ENCODE data around the gene CAPS.

Gene CAPS

GRCh38 chr19:5911366-5911765 lies 2.7 kb upstream of the CAPS start:
- no peak overlapping the region for H3K9ac ChIP-seq (ENCODE audit: low read length)
- no peak overlapping the region for H3K23ac ChIP-seq (ENCODE audit: low read length)
- no peak overlapping the region for H2BK5ac ChIP-seq (ENCODE audit: low read length)
- H4K8ac ChIP-seq (ENCODE audit: low read depth, low read length), result no peak overlapping the region
- no peak for DNase-seq
- H3K18ac ChIP-seq (ENCODE audit: low read length), result no peak overlapping the region
- H3K36me3 ChIP-seq (ENCODE audit: control insufficient read depth, insufficient read depth, low read length), result no peaks in the 10 kb centered on the region
- no peaks in the 10 kb centered on the region for H3K79me1 ChIP-seq (ENCODE audit: low read length)
- no CpG with 5 or more reads among the region's 1 CpG for WGBS (ENCODE audit: extremely low coverage, insufficient coverage, low lambda C conversion rate)
- H2BK15ac ChIP-seq (replicated peaks; ENCODE audit: low read depth), result no peak overlapping the region
- no peaks in the 10 kb centered on the region for H3K79me2 ChIP-seq (ENCODE audit: control insufficient read depth, insufficient read depth, low read length)
- no peak overlapping the region for H3K4ac ChIP-seq (ENCODE audit: low read depth, low read length)
- no peak overlapping the region for H2BK120ac ChIP-seq (ENCODE audit: low read depth, low read length)
- H3K56ac ChIP-seq (ENCODE audit: low read length), result no peak overlapping the region
- no peak overlapping the region for H3K27ac ChIP-seq (ENCODE audit: low read depth, low read length)
- H3K4me2 ChIP-seq (ENCODE audit: low read length), result no peak overlapping the region
- no peak overlapping the region for H3K4me3 ChIP-seq (ENCODE audit: low read length)
- no peak overlapping the region for H4K5ac ChIP-seq (ENCODE audit: low read length)
- H3K27me3 ChIP-seq (ENCODE audit: insufficient read depth, low read length, poor library complexity), result no peaks in the 10 kb centered on the region
- H2AK5ac ChIP-seq (ENCODE audit: low read length), result no peak overlapping the region
- no peaks in the 10 kb centered on the region for H3K4me1 ChIP-seq (ENCODE audit: control insufficient read depth, low read depth, low read length)

GRCh38 chr19:5914358-5914774 lies 312 bp downstream of the CAPS start:
- Histone ChIP-seq H2BK120ac (ENCODE audit: low read depth, low read length) (no peak overlapping the region), H3K23ac (ENCODE audit: low read length) (no peak overlapping the region), H3K4me1 (ENCODE audit: control insufficient read depth, low read depth, low read length) (no peaks in the 10 kb centered on the region), H3K4me2 (ENCODE audit: low read length) (no peak overlapping the region), H3K9ac (ENCODE audit: low read length) (no peak overlapping the region), H3K27me3 (ENCODE audit: insufficient read depth, low read length, poor library complexity) (no peaks in the 10 kb centered on the region), H2BK5ac (ENCODE audit: low read length) (no peak overlapping the region), H3K27ac (ENCODE audit: low read depth, low read length) (no peak overlapping the region), H3K79me2 (ENCODE audit: control insufficient read depth, insufficient read depth, low read length) (no peaks in the 10 kb centered on the region), H4K8ac (ENCODE audit: low read depth, low read length) (no peak overlapping the region), H4K5ac (ENCODE audit: low read length) (no peak overlapping the region), H3K36me3 (ENCODE audit: control insufficient read depth, insufficient read depth, low read length) (peaks cover 2% of the 10 kb centered on the region), H3K79me1 (ENCODE audit: low read length) (no peaks in the 10 kb centered on the region), H2AK5ac (ENCODE audit: low read length) (no peak overlapping the region), H3K4ac (ENCODE audit: low read depth, low read length) (no peak overlapping the region), H3K18ac (ENCODE audit: low read length) (no peak overlapping the region), H3K56ac (ENCODE audit: low read length) (no peak overlapping the region), H2BK15ac (replicated peaks; ENCODE audit: low read depth) (no peak overlapping the region), H3K4me3 (ENCODE audit: low read length) (no peak overlapping the region)
- no CpG with 5 or more reads among the region's 22 CpGs for WGBS (ENCODE audit: extremely low coverage, insufficient coverage, low lambda C conversion rate)
- DNase-seq, result no peak

GRCh38 chr19:5914946-5915781 lies 1.1 kb downstream of the CAPS start:
- DNase-seq, result no peak
- no peaks in the 10 kb centered on the region for H3K79me1 ChIP-seq (ENCODE audit: low read length)
- WGBS (ENCODE audit: extremely low coverage, insufficient coverage, low lambda C conversion rate), result no CpG with 5 or more reads among the region's 42 CpGs
- H2BK5ac ChIP-seq (ENCODE audit: low read length), result no peak overlapping the region
- no peak overlapping the region for H3K9ac ChIP-seq (ENCODE audit: low read length)
- no peak overlapping the region for H4K8ac ChIP-seq (ENCODE audit: low read depth, low read length)
- peaks cover 2% of the 10 kb centered on the region for H3K36me3 ChIP-seq (ENCODE audit: control insufficient read depth, insufficient read depth, low read length)
- H3K18ac ChIP-seq (ENCODE audit: low read length), result no peak overlapping the region
- no peak overlapping the region for H3K27ac ChIP-seq (ENCODE audit: low read depth, low read length)
- no peaks in the 10 kb centered on the region for H3K4me1 ChIP-seq (ENCODE audit: control insufficient read depth, low read depth, low read length)
- no peaks in the 10 kb centered on the region for H3K79me2 ChIP-seq (ENCODE audit: control insufficient read depth, insufficient read depth, low read length)
- H3K4ac ChIP-seq (ENCODE audit: low read depth, low read length), result no peak overlapping the region
- no peak overlapping the region for H3K23ac ChIP-seq (ENCODE audit: low read length)
- no peak overlapping the region for H4K5ac ChIP-seq (ENCODE audit: low read length)
- no peak overlapping the region for H2BK15ac ChIP-seq (replicated peaks; ENCODE audit: low read depth)
- H3K4me2 ChIP-seq (ENCODE audit: low read length), result no peak overlapping the region
- no peak overlapping the region for H2AK5ac ChIP-seq (ENCODE audit: low read length)
- no peak overlapping the region for H2BK120ac ChIP-seq (ENCODE audit: low read depth, low read length)
- H3K4me3 ChIP-seq (ENCODE audit: low read length), result no peak overlapping the region
- H3K27me3 ChIP-seq (ENCODE audit: insufficient read depth, low read length, poor library complexity), result no peaks in the 10 kb centered on the region
- no peak overlapping the region for H3K56ac ChIP-seq (ENCODE audit: low read length)

- Histone ChIP-seq H2BK15ac (replicated peaks; ENCODE audit: low read depth) (no peak overlapping the region), H3K27me3 (ENCODE audit: insufficient read depth, low read length, poor library complexity) (no peaks in the 10 kb centered on the region), H2BK5ac (ENCODE audit: low read length) (no peak overlapping the region), H3K4me1 (ENCODE audit: control insufficient read depth, low read depth, low read length) (no peaks in the 10 kb centered on the region), H3K36me3 (ENCODE audit: control insufficient read depth, insufficient read depth, low read length) (peaks cover 2% of the 10 kb centered on the region), H3K18ac (ENCODE audit: low read length) (no peak overlapping the region), H3K27ac (ENCODE audit: low read depth, low read length) (no peak overlapping the region), H3K9ac (ENCODE audit: low read length) (no peak overlapping the region), H3K23ac (ENCODE audit: low read length) (no peak overlapping the region), H3K4me3 (ENCODE audit: low read length) (no peak overlapping the region), H3K4me2 (ENCODE audit: low read length) (no peak overlapping the region), H2AK5ac (ENCODE audit: low read length) (no peak overlapping the region), H2BK120ac (ENCODE audit: low read depth, low read length) (no peak overlapping the region), H3K56ac (ENCODE audit: low read length) (no peak overlapping the region), H4K5ac (ENCODE audit: low read length) (no peak overlapping the region), H4K8ac (ENCODE audit: low read depth, low read length) (no peak overlapping the region), H3K4ac (ENCODE audit: low read depth, low read length) (no peak overlapping the region), H3K79me2 (ENCODE audit: control insufficient read depth, insufficient read depth, low read length) (no peaks in the 10 kb centered on the region), H3K79me1 (ENCODE audit: low read length) (no peaks in the 10 kb centered on the region)
- DNase-seq, result no peak
- WGBS (ENCODE audit: extremely low coverage, insufficient coverage, low lambda C conversion rate), result no CpG with 5 or more reads among the region's 11 CpGs
These were observed 1.7 kb downstream of the CAPS start for GRCh38 chr19:5915782-5916165.

- H3K27me3 ChIP-seq (ENCODE audit: insufficient read depth, low read length, poor library complexity), result no peaks in the 10 kb centered on the region
- no peak overlapping the region for H3K27ac ChIP-seq (ENCODE audit: low read depth, low read length)
- no peak overlapping the region for H3K4me3 ChIP-seq (ENCODE audit: low read length)
- H3K23ac ChIP-seq (ENCODE audit: low read length), result no peak overlapping the region
- H2AK5ac ChIP-seq (ENCODE audit: low read length), result no peak overlapping the region
- H2BK15ac ChIP-seq (replicated peaks; ENCODE audit: low read depth), result no peak overlapping the region
- no peaks in the 10 kb centered on the region for H3K4me1 ChIP-seq (ENCODE audit: control insufficient read depth, low read depth, low read length)
- no CpG with 5 or more reads among the region's 14 CpGs for WGBS (ENCODE audit: extremely low coverage, insufficient coverage, low lambda C conversion rate)
- H2BK120ac ChIP-seq (ENCODE audit: low read depth, low read length), result no peak overlapping the region
- no peak overlapping the region for H4K8ac ChIP-seq (ENCODE audit: low read depth, low read length)
- H2BK5ac ChIP-seq (ENCODE audit: low read length), result no peak overlapping the region
- no peak for DNase-seq
- no peak overlapping the region for H4K5ac ChIP-seq (ENCODE audit: low read length)
- H3K56ac ChIP-seq (ENCODE audit: low read length), result no peak overlapping the region
- no peak overlapping the region for H3K9ac ChIP-seq (ENCODE audit: low read length)
- H3K4me2 ChIP-seq (ENCODE audit: low read length), result no peak overlapping the region
- H3K79me2 ChIP-seq (ENCODE audit: control insufficient read depth, insufficient read depth, low read length), result no peaks in the 10 kb centered on the region
- no peak overlapping the region for H3K18ac ChIP-seq (ENCODE audit: low read length)
- no peak overlapping the region for H3K4ac ChIP-seq (ENCODE audit: low read depth, low read length)
- H3K79me1 ChIP-seq (ENCODE audit: low read length), result no peaks in the 10 kb centered on the region
- H3K36me3 ChIP-seq (ENCODE audit: control insufficient read depth, insufficient read depth, low read length), result peaks cover 2% of the 10 kb centered on the region
These were observed 2.2 kb downstream of the CAPS start for GRCh38 chr19:5916181-5916708.

Measured in mesendoderm (in vitro differentiated cells).